ENCODE data around the gene TGM6. TPM values are rescaled to one million over a fixed set of nuclear protein-coding genes. Genes with fewer than 3 reads are reported as not detected.

The TGM6 gene
- not detected in 2 replicates for total RNA-seq

GRCh38 chr20:2380601-2381000 is at the start of gene TGM6:
TSS of gene TGM6 (plus strand) at chr20:2380901. CDS start at chr20:2380969, 68 bp downstream.
- DNase-seq (ENCODE audit: low read depth in 2 of 2), result no peak

DNA sequence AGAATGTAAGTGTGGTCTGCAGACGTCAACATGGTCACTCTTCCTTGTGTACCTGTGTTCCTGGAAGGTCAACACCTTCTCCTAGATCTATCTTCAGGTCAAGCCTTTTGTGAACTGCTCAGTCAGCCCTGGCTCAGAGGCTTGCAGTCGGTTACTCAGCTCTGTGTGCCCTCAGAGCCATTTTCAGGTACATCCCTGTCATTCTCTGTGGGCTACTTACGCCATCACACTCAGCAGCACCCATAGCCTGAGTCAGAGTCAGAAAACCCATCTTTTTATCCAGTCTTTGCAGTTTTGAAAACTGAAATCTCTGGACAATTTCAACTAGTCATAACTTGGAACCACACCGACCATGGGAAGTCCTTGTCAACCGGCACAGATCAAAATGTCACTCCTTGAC is 49.6 kb upstream of the TGM6 start:
- no peak for DNase-seq (ENCODE audit: low read depth in 2 of 2)

DNA sequence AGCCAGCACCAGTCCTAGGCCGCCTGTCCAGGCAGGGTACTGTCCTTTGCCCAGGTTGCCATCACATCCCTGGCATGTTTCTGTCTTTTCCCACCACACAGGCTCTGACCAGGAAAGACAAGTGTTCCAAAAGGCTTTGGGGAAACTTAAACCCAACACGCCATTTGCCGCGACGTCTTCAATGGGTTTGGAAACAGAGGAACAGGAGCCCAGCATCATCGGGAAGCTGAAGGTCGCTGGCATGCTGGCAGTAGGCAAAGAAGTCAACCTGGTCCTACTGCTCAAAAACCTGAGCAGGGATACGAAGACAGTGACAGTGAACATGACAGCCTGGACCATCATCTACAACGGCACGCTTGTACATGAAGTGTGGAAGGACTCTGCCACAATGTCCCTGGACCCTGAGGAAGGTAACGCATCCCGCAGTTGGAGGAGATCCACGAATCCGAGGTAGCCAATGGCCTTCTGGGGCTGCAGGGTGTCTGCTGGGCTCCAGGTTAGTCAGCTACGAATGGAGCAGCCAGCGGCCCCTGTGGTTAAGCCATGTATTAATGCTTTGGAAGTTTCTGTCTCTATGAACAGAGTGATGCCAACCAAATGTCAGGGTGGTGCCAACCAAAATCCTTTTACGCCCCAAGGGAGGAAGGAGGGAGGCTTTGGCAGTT is 48.7 kb upstream of the TGM6 start:
- no peak for DNase-seq (ENCODE audit: low read depth in 2 of 2)

DNA sequence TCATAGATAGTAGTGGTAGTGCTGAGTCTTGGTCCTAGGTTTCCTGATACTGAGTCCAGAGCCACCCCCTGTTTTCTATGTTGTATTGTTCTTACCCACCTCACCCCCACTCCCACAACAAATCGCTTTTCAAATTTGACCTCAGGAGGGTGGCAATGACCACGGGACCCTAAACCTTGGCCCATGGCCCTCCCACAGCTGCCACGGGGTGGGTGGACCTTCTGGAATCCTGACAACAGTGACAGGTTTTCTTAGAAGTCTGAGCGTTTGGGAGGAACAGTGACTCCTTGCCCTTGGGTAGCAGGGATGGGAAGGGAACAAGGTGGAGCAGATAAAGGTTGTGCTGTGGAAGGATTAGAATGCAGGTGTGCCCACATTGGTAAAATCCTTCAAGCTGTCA is 48.0 kb upstream of the TGM6 start:
- DNase-seq (ENCODE audit: low read depth in 2 of 2), result no peak

DNA sequence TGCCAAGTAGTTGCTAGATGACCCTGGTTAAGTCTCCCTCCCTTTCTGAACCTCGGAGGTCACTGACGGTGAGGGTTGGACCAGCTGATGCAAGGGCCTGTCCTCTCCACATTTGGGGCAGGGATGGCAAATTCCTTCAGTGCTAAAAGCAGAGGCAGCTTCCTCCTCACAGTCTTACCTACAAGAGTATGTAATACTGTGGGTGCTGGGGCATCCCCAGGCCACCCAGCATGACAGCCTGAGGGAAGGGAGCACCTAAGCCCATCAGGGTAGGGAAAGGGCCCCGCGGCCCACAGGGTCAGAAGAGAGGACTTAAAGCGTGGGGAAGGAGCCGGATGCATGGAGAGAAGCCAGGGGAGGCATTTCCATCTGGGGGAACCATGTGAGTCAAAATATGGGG is 46.9 kb upstream of the TGM6 start:
- no peak for DNase-seq (ENCODE audit: low read depth in 2 of 2)

- no peak for DNase-seq (ENCODE audit: low read depth in 2 of 2)
Observed at GRCh38 chr20:2335096-2335870, 45.4 kb upstream of the TGM6 start.

DNA sequence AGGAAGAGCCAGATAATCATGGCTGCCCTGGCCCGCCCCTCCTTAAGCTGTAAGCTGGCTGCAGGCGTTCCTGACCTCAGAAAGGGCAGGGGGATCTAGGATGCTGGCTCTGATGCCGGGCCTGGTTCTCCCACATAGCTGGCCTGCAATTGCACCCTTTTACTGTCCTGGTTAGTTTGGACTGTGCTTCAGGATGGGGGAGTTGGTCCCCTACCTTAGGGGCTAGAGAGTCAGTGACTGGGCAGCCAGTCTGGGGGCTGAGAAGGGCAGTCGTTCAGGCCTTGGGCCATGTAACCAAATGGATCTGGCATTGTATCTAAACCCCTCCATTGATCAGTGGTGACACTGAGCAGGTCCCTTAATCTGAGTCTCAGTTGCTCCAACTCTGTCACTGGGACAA is 44.2 kb upstream of the TGM6 start:
- DNase-seq (ENCODE audit: low read depth in 2 of 2), result no peak

GRCh38 chr20:2337142-2337541 is 43.6 kb upstream of the TGM6 start:
- DNase-seq (ENCODE audit: low read depth in 2 of 2), result no peak

DNA sequence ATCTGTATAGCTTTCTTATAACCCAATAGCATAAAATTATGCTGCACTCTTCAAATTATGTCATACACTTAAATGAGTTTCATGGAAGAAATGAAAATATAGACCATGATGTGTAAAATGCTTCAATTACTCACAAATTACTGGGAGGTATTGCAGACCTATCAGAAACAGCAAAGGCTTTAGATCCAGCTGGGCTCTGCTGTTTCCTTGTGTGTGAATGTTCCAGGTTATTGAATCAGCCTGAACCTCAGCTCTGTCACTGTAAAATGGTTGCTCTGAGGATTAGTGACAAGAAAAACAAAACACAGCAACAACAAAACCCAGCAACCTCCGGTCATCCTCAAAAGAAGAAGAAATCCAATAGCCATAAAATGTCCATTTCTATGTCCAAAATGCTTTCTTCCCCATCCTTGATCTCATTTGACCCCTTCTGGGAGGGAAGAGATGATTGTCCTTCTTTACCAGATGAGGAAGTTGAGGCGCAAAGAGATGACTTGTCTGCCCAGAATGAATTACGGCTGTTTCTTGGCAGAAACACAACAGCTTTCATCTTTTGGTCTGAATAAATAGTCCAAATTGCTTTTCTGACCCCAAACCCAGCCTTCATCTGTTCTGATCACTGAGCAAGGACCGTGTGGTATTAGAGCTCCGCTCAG is 42.2 kb upstream of the TGM6 start:
- no peak for DNase-seq (ENCODE audit: low read depth in 2 of 2)

GRCh38 chr20:2340136-2340535 is 40.6 kb upstream of the TGM6 start:
- no peak for DNase-seq (ENCODE audit: low read depth in 2 of 2)

- no peak for DNase-seq (ENCODE audit: low read depth in 2 of 2)
Observed at GRCh38 chr20:2340823-2341222, 39.9 kb upstream of the TGM6 start.

- DNase-seq (ENCODE audit: low read depth in 2 of 2), result no peak
Observed at GRCh38 chr20:2341336-2341735, 39.4 kb upstream of the TGM6 start.

- no peak for DNase-seq (ENCODE audit: low read depth in 2 of 2)
Observed at GRCh38 chr20:2342243-2342642, 38.5 kb upstream of the TGM6 start.

DNA sequence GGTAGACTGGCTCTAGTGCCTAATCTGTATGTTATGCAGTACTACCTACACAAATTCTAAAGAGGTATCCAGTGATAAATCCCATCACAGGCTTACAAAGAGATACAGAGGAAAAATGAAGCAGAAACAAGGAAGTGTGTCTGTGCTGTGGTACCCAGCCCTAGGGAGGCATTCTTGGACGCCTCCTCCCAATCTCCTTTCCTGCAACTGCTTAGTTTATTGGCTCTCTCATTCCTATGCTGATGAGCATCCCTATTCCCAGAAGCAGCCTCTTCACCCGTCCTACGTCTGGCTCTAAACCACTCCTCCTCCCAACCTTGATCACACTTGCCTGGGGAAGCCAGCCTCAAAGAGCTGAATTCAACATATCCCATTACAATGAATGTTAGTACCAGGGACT is 34.5 kb upstream of the TGM6 start:
- DNase-seq (ENCODE audit: low read depth in 2 of 2), result no peak

DNA sequence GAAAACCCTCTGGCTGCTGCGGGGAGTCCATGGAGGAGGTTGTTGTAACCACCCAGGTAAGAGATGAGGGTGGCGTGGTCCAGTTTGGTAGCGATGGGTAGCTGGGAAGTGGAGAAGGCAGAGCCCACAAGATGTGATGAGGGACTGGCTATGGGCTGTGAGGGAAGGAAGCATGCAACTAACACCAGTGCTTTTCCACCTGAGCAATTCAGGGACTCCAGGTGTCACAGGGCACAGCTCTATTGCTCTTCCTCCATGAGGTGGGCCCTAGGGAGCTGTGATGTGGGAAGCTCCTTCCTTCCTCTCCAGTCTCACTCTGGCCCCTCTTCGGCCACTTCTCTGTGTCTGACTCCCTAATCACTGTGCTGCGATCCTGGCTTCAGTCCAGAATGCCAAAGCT is 32.4 kb upstream of the TGM6 start:
- DNase-seq (ENCODE audit: low read depth in 2 of 2), result no peak

DNA sequence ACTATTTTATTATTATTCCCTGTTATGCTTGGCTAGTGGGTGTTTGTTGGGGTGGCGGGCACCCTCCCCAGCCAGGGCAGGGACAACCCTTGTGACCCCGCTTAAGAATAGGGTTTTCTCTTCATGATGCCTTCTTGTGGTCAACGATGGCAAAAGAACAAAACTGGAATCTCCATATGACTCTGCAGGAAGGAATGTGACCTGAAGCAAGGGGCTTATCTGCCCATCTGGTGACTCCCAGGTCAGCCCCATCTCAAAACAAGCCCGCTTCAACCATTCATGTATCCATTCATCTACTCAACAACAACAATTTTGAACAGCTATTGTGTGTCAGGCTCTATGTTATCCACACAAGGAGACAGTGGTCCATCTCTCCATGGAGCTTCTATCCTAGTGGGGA is 30.9 kb upstream of the TGM6 start:
- DNase-seq (ENCODE audit: low read depth in 2 of 2), result no peak

- DNase-seq (ENCODE audit: low read depth in 2 of 2), result no peak
Observed at GRCh38 chr20:2350606-2351005, 30.1 kb upstream of the TGM6 start.

GRCh38 chr20:2353231-2353630 is 27.5 kb upstream of the TGM6 start:
- no peak for DNase-seq (ENCODE audit: low read depth in 2 of 2)

DNA sequence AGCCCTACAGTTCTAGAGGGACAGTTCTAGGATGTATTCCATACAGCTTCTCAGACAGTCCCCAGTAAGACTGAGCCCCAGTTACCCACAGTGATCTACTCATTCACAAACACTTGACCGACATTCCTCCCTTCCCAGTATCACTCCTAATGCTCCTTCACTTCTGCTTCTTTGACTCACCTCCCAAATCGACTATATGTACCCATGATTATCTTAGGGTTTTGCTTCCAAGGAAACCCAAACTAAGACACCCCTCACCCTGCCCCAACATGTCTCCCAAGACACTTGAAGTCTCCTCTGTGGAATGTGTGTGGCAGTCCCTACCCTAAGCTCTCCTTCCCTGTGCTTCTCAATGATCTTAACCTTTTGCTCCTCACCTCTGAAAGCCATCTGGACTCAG is 23.6 kb upstream of the TGM6 start:
- no peak for DNase-seq (ENCODE audit: low read depth in 2 of 2)

GRCh38 chr20:2358006-2358405 is 22.7 kb upstream of the TGM6 start:
- DNase-seq (ENCODE audit: low read depth in 2 of 2), result no peak

DNA sequence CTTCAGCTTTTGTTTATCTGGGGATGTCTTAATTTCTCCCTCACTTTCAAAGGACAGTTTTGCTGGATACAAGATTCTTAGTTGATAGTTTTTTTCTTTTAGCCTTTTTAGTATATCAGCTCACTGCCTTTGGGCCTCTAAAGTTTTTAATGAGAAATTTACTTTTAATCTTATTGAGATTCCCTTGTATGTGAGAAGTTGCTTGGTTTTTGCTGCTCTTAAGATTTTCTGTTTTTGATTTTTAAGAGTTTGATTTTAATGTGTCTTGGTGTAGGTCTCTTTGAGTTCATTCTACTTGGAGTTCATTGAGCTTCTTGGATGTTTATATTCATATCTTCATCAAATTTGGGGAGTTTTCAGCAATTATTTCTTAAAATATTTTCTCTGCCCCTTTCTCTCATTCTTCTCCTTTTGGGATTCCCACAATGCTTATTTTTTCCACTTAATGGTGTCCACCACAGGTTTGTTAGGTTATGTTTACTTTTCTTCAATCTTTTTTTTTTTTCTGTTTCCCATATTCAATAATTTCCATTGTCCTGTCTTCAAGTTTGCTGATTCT is 19.6 kb upstream of the TGM6 start:
- no peak for DNase-seq (ENCODE audit: low read depth in 2 of 2)

- no peak for DNase-seq (ENCODE audit: low read depth in 2 of 2)
Observed at GRCh38 chr20:2363187-2363586, 17.5 kb upstream of the TGM6 start.

- no peak for DNase-seq (ENCODE audit: low read depth in 2 of 2)
Observed at GRCh38 chr20:2363587-2363986, 17.1 kb upstream of the TGM6 start.
